ENCODE measurements around the gene FAT2.

DNA sequence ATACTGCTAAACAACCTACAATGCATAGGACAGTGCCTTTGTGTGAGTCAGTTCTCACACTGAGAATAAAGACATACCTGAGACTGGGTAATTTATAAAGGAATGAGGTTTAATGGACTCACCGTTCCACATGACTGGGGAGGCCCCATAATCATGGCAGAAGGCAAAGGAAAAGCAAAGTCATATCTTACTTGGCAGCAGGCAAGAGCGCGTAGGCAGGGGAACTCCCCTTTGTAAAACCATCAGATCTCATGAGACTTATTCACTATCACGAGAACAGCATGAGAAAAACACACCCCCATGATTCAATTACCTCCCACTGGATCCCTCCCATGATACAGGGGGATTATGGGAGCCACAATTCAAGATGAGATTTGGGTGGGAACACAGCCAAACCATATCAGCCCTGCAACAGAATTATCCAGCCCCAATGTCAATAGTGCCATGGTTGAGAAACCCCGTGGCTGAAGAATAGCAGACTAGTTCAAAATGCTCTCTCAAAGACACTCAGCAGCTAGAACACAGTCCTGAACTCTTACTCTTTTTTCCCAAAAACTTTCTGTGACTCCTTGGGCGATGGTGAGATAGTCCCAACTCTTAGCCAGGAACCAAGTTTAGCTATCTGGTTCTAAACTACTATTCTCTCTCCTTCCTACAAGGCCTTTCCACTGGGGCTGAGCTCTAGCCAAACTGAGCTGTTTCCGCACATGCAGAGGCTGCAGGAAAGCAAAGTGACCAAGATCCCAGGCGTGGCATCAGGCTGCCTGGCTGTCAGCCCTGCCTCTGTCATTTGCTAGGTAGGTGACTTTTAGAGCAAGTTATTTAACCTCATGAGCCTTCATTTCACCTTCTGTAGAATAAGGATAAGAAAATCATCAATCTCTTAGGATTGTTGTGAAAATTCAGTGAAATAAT, 21.7 kb downstream of the FAT2 start:
- TF ChIP-seq, protein P1, sequence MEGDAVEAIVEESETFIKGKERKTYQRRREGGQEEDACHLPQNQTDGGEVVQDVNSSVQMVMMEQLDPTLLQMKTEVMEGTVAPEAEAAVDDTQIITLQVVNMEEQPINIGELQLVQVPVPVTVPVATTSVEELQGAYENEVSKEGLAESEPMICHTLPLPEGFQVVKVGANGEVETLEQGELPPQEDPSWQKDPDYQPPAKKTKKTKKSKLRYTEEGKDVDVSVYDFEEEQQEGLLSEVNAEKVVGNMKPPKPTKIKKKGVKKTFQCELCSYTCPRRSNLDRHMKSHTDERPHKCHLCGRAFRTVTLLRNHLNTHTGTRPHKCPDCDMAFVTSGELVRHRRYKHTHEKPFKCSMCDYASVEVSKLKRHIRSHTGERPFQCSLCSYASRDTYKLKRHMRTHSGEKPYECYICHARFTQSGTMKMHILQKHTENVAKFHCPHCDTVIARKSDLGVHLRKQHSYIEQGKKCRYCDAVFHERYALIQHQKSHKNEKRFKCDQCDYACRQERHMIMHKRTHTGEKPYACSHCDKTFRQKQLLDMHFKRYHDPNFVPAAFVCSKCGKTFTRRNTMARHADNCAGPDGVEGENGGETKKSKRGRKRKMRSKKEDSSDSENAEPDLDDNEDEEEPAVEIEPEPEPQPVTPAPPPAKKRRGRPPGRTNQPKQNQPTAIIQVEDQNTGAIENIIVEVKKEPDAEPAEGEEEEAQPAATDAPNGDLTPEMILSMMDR (IDR thresholded peaks at IDR 0.05) = no peak
- no peak for TF ChIP-seq POLR2A (IDR thresholded peaks at IDR 0.05)

Measured in right lobe of liver (tissue), 4 donors.